Endometrial microvascular endothelial cells (primary cell): Measurements from ENCODE around the gene DCBLD1. TPM values are rescaled to one million over a fixed set of nuclear protein-coding genes. Genes with fewer than 3 reads are reported as not detected.

Experiments
- in situ Hi-C: cut with HindIII; loops from 2 replicates; pipeline ENCODE4 v1.10.0; 2017; ENCODE audit warnings: low sequenced_read_pairs, low pct_unique_long_range_greater_than_20kb; ENCODE audit errors: inconsistent ontology term
- total RNA-seq: library from RNA; depleted of rRNA; stranded (reverse); fragments of >200 nt; gene quantifications from one replicate; pipeline ENCODE4 v1.2.3, GENCODE V29; 2015; ENCODE audit errors: inconsistent ontology term

DCBLD1 gene
- total RNA-seq, 1 donor from 2014 or later, result 20.8 TPM

GRCh38 chr6:117547688-117548621 is 65.5 kb downstream of the DCBLD1 start:
- in situ Hi-C loops, result no loop called here

GRCh38 chr6:117548797-117549301 is 66.4 kb downstream of the DCBLD1 start:
- in situ Hi-C loops, result no loop called here

GRCh38 chr6:117549611-117550010 is 67.1 kb downstream of the DCBLD1 start:
- in situ Hi-C loops, result no loop called here

- in situ Hi-C loops, result no loop called here
These were observed 67.7 kb downstream of the DCBLD1 start for GRCh38 chr6:117550078-117550600.

GRCh38 chr6:117550618-117551242 is 68.3 kb downstream of the DCBLD1 start:
- in situ Hi-C loops, result no loop called here

- in situ Hi-C loops, result no loop called here
These were observed 70.1 kb downstream of the DCBLD1 start for GRCh38 chr6:117552618-117553017.

- in situ Hi-C loops, result no loop called here
These were observed 70.7 kb downstream of the DCBLD1 start for GRCh38 chr6:117553142-117553541.

GRCh38 chr6:117555262-117555849 is 72.9 kb downstream of the DCBLD1 start:
- in situ Hi-C loops, result no loop called here

GRCh38 chr6:117555882-117556498 is 73.5 kb downstream of the DCBLD1 start:
- in situ Hi-C loops, result no loop called here

- in situ Hi-C loops, result no loop called here
These were observed 75.5 kb downstream of the DCBLD1 start for GRCh38 chr6:117557951-117558350.

GRCh38 chr6:117558818-117559217 is 76.3 kb downstream of the DCBLD1 start:
- in situ Hi-C loops, result no loop called here

- in situ Hi-C loops, result no loop called here
These were observed 76.8 kb downstream of the DCBLD1 start for GRCh38 chr6:117559299-117559698.

GRCh38 chr6:117561128-117561527 is 78.7 kb downstream of the DCBLD1 start:
- in situ Hi-C loops, result no loop called here

- in situ Hi-C loops, result no loop called here
These were observed 82.2 kb downstream of the DCBLD1 start for GRCh38 chr6:117564681-117565080.

- in situ Hi-C loops, result no loop called here
These were observed 85.8 kb downstream of the DCBLD1 start for GRCh38 chr6:117568247-117568646.

- in situ Hi-C loops, result no loop called here
These were observed 86.4 kb downstream of the DCBLD1 start for GRCh38 chr6:117568831-117569410.

GRCh38 chr6:117573006-117573680 is 90.7 kb downstream of the DCBLD1 start:
- in situ Hi-C loops, result no loop called here

- in situ Hi-C loops, result no loop called here
These were observed 91.7 kb downstream of the DCBLD1 start for GRCh38 chr6:117574198-117574597.
